ENCODE measurements around the gene EIF3D.

Gene EIF3D

DNA sequence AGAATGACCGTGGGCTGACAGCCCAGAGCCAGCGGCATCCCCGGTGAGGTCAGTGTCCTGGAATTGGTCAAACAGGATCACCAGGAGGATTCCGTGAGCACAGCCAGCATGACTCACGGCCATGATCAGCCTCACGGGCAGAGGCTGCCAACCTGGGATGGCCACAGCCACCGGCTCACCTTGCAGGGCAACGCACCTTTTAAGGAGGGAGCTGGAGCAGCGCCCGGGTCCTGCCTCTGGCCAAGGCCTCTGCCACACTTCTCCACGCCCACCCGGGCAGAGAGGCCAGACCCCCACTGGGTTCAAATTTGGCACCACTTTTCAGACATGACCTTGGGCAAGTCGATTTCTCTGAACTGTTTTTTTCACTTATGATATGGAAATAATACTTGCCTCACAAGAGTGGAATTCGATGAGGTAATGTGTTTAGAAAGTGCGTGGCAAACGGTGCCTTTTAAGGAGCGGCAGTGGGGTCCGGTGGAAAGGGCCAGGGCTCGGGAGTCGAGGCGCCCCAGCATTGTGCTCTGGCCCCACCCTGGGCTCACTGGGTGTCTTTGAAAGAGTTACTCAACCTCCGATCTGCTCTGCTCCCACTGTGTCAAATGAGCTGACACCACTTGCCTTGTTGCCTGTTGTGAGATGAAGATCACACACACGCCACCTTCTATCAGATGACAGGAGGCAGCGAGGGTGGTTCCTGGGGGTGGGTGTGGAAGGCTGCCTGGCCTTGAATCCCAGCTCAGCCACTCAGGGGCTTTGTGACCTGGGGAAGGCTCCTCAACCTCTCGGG, 63.5 kb downstream of the EIF3D start:
- no peak for DNase-seq

DNA sequence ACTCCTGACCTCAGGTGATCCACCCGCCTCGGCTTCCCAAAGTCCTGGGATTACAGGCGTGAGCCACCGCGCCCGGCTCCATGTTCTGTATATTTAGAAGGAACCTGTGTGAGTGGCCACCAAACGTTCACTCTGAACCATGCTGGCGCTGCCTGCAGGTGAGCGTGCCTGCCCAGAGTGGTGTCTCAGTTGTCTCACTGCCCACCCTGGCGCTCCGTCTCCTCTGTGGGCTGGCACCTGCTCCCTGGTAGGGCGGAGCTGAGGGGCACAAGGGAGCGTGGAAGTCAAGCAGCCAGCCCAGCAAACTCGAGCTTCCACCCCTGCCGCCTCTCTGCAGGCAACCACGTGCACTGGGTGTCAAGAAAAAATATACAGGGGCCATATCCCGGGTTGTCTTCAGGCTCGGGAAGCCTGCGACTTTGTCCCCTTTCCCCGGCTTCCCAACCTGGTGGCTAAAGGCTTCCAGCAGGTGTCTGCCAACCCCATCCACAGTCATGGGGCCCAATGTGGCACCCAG, 64.2 kb downstream of the EIF3D start:
- DNase-seq, result no peak

DNA sequence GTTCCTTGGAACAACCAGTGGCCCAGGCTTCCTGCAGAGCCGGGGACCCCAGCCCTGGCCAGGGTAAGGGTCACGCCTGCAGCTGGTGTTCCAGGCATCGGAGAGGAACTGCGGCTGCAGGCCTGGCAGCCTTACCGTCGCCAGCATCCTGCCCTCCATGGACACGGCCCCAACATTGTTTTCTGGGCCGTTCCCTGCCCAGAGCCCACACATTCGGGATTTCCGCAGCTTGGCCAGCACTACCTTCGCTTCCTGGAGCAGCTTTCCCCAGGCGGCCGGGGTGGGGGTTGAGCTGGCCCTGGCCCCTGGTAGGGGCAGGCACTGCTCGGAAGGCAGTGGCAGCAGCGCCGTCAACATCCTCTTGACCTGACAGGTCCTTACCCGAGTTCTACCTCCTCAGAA, 65.2 kb downstream of the EIF3D start:
- DNase-seq, result no peak

DNA sequence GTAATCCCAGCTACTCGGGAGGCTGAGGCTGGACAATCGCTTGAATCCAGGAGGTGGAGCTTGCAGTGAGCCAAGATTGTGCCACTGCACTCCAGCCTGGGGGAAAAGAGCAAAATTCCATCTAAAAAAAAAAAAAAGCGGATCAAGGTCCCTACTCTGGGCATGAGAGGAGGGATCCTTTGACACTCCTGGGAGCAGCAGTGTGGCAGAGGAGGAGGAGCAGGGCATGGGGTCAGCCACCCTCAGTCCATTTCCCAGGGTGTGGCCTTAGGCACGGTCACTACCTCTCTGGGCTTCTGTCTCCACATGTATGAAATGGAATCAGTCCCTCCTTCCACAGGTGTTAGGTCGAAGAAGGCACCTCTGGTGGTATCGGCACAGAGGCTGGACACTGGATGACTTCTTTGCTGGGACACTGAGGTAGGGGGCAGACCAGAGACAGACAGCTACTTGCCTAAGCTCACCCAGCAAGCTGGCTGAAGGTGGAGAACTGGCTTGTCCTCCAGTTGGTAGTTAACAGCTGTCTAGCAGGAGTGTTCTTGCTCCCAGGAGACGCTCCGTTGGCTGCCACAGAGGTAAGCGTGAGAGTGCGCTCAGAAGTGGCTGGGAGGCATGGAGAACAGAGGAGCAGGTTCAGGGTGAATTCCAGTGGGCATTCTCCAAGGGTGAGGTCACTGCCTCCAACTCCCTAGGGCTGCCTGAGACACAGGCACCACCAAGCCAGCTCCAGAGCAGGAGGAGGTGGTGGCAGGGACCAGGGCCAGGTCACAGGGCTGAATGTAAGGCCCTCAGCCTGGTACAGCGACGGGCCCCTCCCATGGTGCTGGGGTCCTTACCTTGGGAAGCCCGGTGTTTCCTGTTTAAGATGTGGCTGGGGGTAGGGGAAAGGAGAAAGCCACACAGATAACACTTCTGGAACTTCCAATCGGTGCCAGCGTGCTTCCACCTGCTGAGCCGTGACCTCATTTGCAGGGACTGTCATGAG, 67.0 kb downstream of the EIF3D start:
- no peak for DNase-seq

Data from right forelimb (tissue), 1 donor.